ENCODE measurements around the gene NANOS1. TPM values are rescaled to one million over a fixed set of nuclear protein-coding genes. Genes with fewer than 3 reads are reported as not detected.

The NANOS1 gene, protein sequence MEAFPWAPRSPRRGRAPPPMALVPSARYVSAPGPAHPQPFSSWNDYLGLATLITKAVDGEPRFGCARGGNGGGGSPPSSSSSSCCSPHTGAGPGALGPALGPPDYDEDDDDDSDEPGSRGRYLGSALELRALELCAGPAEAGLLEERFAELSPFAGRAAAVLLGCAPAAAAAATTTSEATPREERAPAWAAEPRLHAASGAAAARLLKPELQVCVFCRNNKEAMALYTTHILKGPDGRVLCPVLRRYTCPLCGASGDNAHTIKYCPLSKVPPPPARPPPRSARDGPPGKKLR
- total RNA-seq (2021; fragmentation: NEBNext Ultra II Directional; extraction: Animal tissue kit (Norgen Biotek cat#: 25700)) (3.1 and 5.4 TPM in 2 replicates), polyA plus RNA-seq (2011; rRNA removed) (2.3 and 3.9 TPM in 2 replicates), polyA minus RNA-seq (2011; rRNA and poly(A)+ RNA removed) (1.6 and 2.0 TPM in 2 replicates)
- polyA plus RNA-seq (2011; cell fraction: cytosol; rRNA removed): 3.4 TPM
- 1.9 TPM for polyA plus RNA-seq (2011; cell fraction: nucleus; rRNA removed)
- polyA plus RNA-seq (2012, experiment 1 of 2): 2.9 to 4.0 TPM (median 3.3 TPM) in 4 replicates
- polyA plus RNA-seq (2012, experiment 2 of 2): 4.6 TPM
- 3.8 TPM for polyA plus RNA-seq (2013, experiment 1 of 2)
- polyA plus RNA-seq (2013, experiment 2 of 2): 3.8 TPM
- 5.0 TPM for polyA minus RNA-seq (2011; cell fraction: cytosol; rRNA and poly(A)+ RNA removed)
- 5.7 TPM for polyA minus RNA-seq (2011; cell fraction: nucleus; rRNA and poly(A)+ RNA removed)
- long read RNA-seq, experiment 1, full-length matches to known transcripts: 9 of 9 reads
- long read RNA-seq, experiment 1, partial matches to known transcripts: 0 of 9 reads
- long read RNA-seq, experiment 1, other reads (novel, unspliced or antisense): 0 of 9 reads
- long read RNA-seq, experiment 2: 0 reads

- Histone ChIP-seq H3K23me2 (ENCODE audit: low read depth, low read length) (peaks cover 9% of the 10 kb centered on the region), H3K4me2 (ENCODE audit: insufficient read depth in 1 of 2, low read depth in 2 of 2, low read length in 2 of 2) (peak within 1 kb of the TSS; percentile 68 to 75), H2BK120ac (replicated peaks; ENCODE audit: low read depth, low read length) (no peak within 1 kb of the TSS), H3K9me3 (ENCODE audit: insufficient read depth in 2 of 2, low read depth in 1 of 2, low read length in 1 of 2) (no peaks in the 10 kb centered on the region), H2BK15ac (ENCODE audit: low read length) (no peak within 1 kb of the TSS), H3K79me1 (ENCODE audit: low read depth, low read length) (no peaks in the 10 kb centered on the region; the same call in 1 of the 2 replicates), H2AFZ (ENCODE audit: low read length) (peak within 1 kb of the TSS; percentile 63; the same call in 1 of the 2 replicates), H3K18ac (ENCODE audit: extremely low read depth, low read length) (no peak within 1 kb of the TSS), H4K91ac (replicated peaks; ENCODE audit: insufficient read length, low read length) (no peak within 1 kb of the TSS), H2AK5ac (ENCODE audit: low read depth, low read length) (no peak within 1 kb of the TSS), H4K8ac (ENCODE audit: extremely low read depth, insufficient read depth, low read length) (peak within 1 kb of the TSS; percentile 86), H3K56ac (replicated peaks; ENCODE audit: insufficient read length, low read depth, low read length) (no peak within 1 kb of the TSS), H3K4ac (replicated peaks; ENCODE audit: insufficient read length, low read depth, low read length) (no peak within 1 kb of the TSS), H3K9ac (replicated peaks in 1 of 4; ENCODE audit: extremely low read depth in 1 of 4, low read depth in 3 of 4, low read length in 3 of 4) (peak within 1 kb of the TSS in 2 of 4 experiments; percentile 11 to 40; a peak in 2 of 7 replicates), H3K4me1 (replicated peaks in 1 of 4; ENCODE audit: control insufficient read depth in 3 of 4, insufficient read depth in 4 of 4, low read length in 3 of 4) (peaks cover 0 to 3% (median 1%) of the 10 kb centered on the region in 4 experiments; a peak in 4 of 7 replicates), H4K20me1 (replicated peaks in 1 of 2; ENCODE audit: control insufficient read depth in 1 of 2, insufficient read depth in 2 of 2, low read length in 2 of 2) (peaks cover 7 to 13% of the 10 kb centered on the region in 2 experiments), H2BK5ac (ENCODE audit: low read depth, low read length) (no peak within 1 kb of the TSS), H3K36me3 (ENCODE audit: control insufficient read depth in 2 of 4, insufficient read depth in 4 of 4, low read length in 3 of 4) (peaks cover 3 to 17% (median 11%) of the 10 kb centered on the region in 4 experiments; a peak in 6 of 8 replicates), H4K5ac (ENCODE audit: insufficient read length, low read depth, low read length) (no peak within 1 kb of the TSS), H3K27me3 (replicated peaks in 1 of 4; ENCODE audit: control insufficient read depth in 3 of 4, extremely low read depth in 1 of 4, insufficient read depth in 3 of 4, low read length in 3 of 4) (no peaks in the 10 kb centered on the region), H3K4me3 (ENCODE audit: extremely low read depth in 1 of 4, insufficient read depth in 2 of 4, low read depth in 3 of 4, low read length in 4 of 4) (peak within 1 kb of the TSS; percentile 39 to 62 (median 50)), H3K79me2 (ENCODE audit: control insufficient read depth in 1 of 2, insufficient read depth in 2 of 2, low read length in 2 of 2) (no peaks in the 10 kb centered on the region), H2BK20ac (ENCODE audit: low read length) (no peak within 1 kb of the TSS), H3K14ac (ENCODE audit: insufficient read length) (no peak within 1 kb of the TSS), H3K27ac (ENCODE audit: low read depth, low read length) (no peak within 1 kb of the TSS), H2BK12ac (ENCODE audit: low read depth, low read length) (no peak within 1 kb of the TSS), H3K23ac (ENCODE audit: insufficient read length) (no peak within 1 kb of the TSS)
- FAIRE-seq (no peak), DNase-seq (ENCODE audit: low read depth in 1 of 2, low spot score in 2 of 2) (peak in 1 of 2 experiments; percentile 80)
- ChIA-PET POLR2A (ENCODE audit: partially characterized antibody) (interaction anchor here (0.7 to 4.7 kb wide), 12 partner anchors 8 to 294 kb away, joined by 3 to 30 read pairs (median 4); partner anchors contain the start of genes CACUL1, DENND10 and EIF3A), CTCF (ENCODE audit: partially characterized antibody) (no interaction called here)
- peak; percentile 92 for TF ChIP-seq KDM4A (IDR thresholded peaks at IDR 0.05; ENCODE audit: low read depth, low read length, severe bottlenecking)
- peak; percentile 6; the same call in 1 of the 2 replicates for TF ChIP-seq E2F6 (IDR thresholded peaks at IDR 0.05)
- TF ChIP-seq PHF8 (conservative IDR thresholded peaks at IDR 0.05; ENCODE audit: low read depth, low read length): peak; percentile 61; the same call in 1 of the 2 replicates
- no peak for TF ChIP-seq MAX (IDR thresholded peaks at IDR 0.05)
- TF ChIP-seq NANOG (IDR thresholded peaks at IDR 0.05; ENCODE audit: insufficient read depth, low read depth, low read length, poor library complexity, severe bottlenecking): no peak
- peak in 1 of 2 experiments; percentile 74; a peak in 1 of 3 replicates for TF ChIP-seq POLR2A (IDR thresholded peaks at IDR 0.05; ENCODE audit: control extremely low read depth in 1 of 2, low read depth in 2 of 2, low read length in 2 of 2)
- WGBS, 2 experiments (ENCODE audit: extremely low coverage in 1 of 2, insufficient coverage in 1 of 2, insufficient read length in 1 of 2, insufficient replicate concordance in 2 of 2, low coverage in 1 of 2, low lambda C conversion rate in 2 of 2, missing lambda C conversion rate in 1 of 2): 1% methylated on average over 32 of the region's 136 CpGs; no CpG with 5 or more reads in 1 of the 2 experiments
Measured at GRCh38 chr10:119029613-119030420, at the start of gene NANOS1. TSS of gene NANOS1 (plus strand) at chr10:119029714. CDS start at chr10:119029802, 88 bp downstream.
